AG04449 (cell line): ENCODE results near the gene PLXDC2.

Source experiments
- CTCF ChIA-PET: fragments of 350-600 bp; formaldehyde crosslinking; extraction: SDS; loops from one replicate; lab custom pipeline; 2021; ENCODE audit warnings: antibody characterized with exemption; lab: Yijun Ruan, JAX
- POLR2A ChIA-PET: fragments of 400-600, 350-600 bp; formaldehyde crosslinking; extraction: SDS; loops from one replicate; lab custom pipeline; 2020; ENCODE audit warnings: antibody characterized with exemption, inconsistent platforms; lab: Yijun Ruan, JAX
- DNase-seq: peaks from one replicate; pipeline ENCODE4 v3.0.0-alpha.2; 2010; ENCODE audit warnings: low read depth, low spot score
- H3K4me3 ChIP-seq: 2 replicates; pipeline ENCODE4 v1.5.1; 2011; ENCODE audit warnings: low read depth, mild to moderate bottlenecking, control low read depth, low read length
- TF ChIP-seq, protein P1 (sequence below): IDR thresholded peaks from one replicate; pipeline ENCODE4 v1.5.1; 2011; ENCODE audit warnings: mild to moderate bottlenecking, moderate library complexity, low read length, control low read depth, inconsistent platforms; ENCODE audit not compliant: insufficient read depth; ENCODE audit errors: missing control alignments

PLXDC2 gene

DNA sequence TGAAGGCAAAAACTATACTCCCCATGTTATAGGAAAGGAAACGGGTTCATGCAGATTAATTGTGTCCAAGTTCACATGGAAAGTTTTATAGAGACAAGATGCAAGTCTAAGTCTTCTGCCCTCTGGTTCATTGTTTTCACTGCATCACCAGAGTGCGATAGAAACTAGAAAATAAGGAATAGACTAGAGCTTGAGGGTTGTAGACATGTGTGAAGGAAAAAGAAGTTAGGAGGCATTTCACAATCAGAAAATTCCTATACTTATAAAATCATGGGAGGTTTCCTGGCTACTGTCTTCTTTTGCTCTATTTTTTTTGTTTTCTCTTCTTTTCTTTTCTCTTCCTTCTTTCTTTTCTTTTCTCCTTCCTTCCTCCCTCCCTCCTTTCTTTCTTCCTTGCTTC is 329.8 kb downstream of the PLXDC2 start:
- no peak overlapping the region for H3K4me3 ChIP-seq
- CTCF ChIA-PET, result no interaction called here
- TF ChIP-seq, protein P1, sequence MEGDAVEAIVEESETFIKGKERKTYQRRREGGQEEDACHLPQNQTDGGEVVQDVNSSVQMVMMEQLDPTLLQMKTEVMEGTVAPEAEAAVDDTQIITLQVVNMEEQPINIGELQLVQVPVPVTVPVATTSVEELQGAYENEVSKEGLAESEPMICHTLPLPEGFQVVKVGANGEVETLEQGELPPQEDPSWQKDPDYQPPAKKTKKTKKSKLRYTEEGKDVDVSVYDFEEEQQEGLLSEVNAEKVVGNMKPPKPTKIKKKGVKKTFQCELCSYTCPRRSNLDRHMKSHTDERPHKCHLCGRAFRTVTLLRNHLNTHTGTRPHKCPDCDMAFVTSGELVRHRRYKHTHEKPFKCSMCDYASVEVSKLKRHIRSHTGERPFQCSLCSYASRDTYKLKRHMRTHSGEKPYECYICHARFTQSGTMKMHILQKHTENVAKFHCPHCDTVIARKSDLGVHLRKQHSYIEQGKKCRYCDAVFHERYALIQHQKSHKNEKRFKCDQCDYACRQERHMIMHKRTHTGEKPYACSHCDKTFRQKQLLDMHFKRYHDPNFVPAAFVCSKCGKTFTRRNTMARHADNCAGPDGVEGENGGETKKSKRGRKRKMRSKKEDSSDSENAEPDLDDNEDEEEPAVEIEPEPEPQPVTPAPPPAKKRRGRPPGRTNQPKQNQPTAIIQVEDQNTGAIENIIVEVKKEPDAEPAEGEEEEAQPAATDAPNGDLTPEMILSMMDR, result no peak
- POLR2A ChIA-PET, result no interaction called here
- DNase-seq, result no peak

DNA sequence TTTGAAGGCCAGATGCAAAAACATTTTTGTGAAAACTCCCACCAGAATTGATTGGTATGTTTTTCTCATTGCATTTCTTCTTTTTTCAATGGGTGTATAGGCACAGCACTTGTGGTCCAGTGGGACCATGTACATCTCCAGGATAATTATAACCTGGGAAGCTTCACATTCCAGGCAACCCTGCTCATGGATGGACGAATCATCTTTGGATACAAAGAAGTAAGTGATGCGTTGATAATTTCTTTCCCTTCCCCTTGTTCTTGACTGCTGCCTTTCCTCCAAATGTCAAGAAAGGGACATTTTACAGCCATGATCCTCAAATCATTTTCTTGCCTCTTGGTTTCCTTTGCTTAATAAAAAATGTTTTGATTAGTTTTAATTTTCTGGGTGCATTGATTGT is 331.5 kb downstream of the PLXDC2 start:
- POLR2A ChIA-PET, result no interaction called here
- DNase-seq, result no peak
- TF ChIP-seq, protein P1, result no peak
- CTCF ChIA-PET, result interaction anchor here (0.6 kb wide), 1 partner anchor 99 kb away, joined by 3 read pairs; no protein-coding TSS in a partner anchor
- no peak overlapping the region for H3K4me3 ChIP-seq

DNA sequence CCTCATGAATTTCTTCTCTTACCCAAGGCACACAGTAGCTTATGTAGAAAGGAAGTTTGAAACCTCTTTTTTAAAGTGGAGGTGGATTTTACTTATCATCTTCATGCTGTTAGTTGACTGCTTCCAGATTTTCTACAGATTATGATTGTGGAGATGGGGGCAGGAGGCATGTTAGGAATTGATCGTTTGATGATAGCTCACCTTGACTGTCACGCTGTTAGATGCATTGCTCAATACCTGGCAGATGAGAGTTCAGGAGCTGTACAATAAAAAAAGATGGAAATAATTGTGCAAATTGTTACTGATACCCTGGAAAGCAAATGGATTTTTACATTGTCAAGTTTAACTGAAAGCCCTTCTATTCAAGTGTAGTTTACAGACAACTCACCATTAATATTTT is 340.3 kb downstream of the PLXDC2 start:
- ChIA-PET CTCF (no interaction called here), POLR2A (no interaction called here)
- H3K4me3 ChIP-seq, result no peak overlapping the region
- TF ChIP-seq, protein P1, result no peak
- no peak for DNase-seq

DNA sequence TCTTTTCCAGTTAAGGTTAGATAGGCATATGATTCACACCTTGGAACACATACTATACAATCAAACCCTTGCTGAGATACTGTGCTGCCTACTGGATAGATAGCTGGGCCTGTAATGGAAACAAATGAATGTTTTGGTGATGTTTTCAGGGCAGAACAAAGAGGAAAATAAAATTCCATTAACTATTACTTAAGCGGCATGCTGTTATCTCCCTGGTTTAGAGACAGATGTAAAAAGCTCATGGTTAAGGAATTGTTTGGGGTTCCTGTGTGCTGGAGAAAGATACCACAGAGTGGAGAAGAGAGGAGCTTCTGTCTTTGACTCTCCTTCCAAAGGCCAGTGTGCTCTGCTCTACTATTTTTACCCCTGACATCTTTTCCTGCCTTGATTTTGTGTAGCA is 341.1 kb downstream of the PLXDC2 start:
- ChIA-PET POLR2A (no interaction called here), CTCF (no interaction called here)
- H3K4me3 ChIP-seq, result no peak overlapping the region
- no peak for DNase-seq
- TF ChIP-seq, protein P1, result no peak

DNA sequence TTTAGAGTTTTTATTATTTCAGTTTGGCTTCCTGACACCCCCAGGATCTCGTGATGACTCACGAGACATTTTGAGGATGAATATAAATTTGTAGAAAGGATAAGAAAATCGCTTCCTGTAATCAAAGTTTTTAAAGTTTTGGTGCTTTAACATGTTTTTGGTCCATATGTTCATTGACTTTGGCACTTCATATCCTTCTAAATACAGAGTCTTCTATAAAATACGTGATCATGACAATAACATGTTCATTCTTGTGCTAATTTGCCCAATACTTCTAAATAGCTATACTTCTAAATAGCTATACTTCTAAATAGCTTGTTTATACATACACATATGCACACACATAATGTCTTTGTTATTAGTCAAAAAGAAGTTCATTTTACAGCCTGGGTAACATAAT is 341.9 kb downstream of the PLXDC2 start:
- TF ChIP-seq, protein P1, result no peak
- DNase-seq, result no peak
- H3K4me3 ChIP-seq, result no peak overlapping the region
- POLR2A ChIA-PET, result no interaction called here
- CTCF ChIA-PET, result no interaction called here

DNA sequence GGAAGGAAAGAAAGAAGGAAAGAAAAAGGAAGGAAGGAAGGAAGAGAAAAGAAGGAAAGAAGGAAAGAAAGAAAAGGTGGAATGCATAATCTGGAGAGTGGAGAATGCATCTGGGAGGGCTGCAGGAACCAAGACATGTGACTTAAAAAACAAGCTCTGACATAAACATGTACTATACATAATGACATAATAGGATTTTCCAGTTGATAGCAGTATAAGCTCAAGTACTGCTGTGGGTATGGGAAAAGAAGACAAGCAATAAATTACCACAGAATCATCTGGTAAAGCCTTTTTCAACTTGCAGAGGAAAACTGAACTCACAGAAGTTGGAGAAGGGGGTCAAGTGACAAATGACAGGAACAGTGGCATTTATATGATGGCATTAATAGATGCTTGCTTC is 345.9 kb downstream of the PLXDC2 start:
- ChIA-PET CTCF (no interaction called here), POLR2A (no interaction called here)
- H3K4me3 ChIP-seq, result no peak overlapping the region
- no peak for DNase-seq
- TF ChIP-seq, protein P1, result no peak
